GM19239 (cell line): ENCODE data around the gene GAK.

Source experiments
- DNase-seq: peaks from one replicate; pipeline ENCODE4 v3.0.0; 2011; ENCODE audit warnings: low spot score; ENCODE audit not compliant: insufficient read length
- FAIRE-seq: peaks from 2 replicates; lab custom pipeline; 2011; peaks lifted over from hg19 to GRCh38; lab: Jason Lieb, UNC

Gene GAK

DNA sequence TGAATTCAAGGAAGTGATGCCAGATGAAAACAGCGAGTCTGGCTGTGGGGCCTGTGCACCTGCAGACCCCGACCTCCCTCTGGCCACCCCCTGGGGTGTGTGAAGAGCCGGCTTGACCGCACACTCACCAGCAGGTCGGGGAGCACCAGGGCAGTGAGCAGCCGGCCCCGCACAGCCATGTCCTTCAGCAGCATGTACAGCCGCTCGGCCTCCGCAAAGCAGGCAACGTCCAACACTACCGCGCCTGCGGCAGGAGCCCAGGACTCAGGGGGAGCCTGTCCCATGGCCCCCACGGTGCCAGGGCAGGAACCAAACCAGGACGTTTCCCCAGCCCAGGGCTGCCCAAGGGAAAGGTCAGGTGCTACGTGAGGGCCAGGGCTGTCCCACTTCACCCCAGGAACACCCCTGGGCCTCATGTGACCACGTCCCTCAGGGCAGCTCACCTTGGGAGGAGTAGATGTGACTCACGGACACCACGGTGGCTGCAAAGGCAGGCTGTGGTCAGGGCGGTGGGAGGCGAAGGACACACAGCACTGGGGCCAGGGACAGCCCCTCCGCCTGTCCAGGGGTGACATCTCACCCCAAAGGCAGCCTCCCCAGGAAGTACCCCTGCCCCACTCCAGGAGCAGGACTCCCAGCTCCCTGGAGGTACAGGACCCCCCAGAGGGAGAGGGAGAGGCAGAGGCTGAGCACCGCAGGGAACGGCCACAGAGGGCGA is 33.1 kb upstream of the GAK start:
- no peak for DNase-seq
- FAIRE-seq = no peak

DNA sequence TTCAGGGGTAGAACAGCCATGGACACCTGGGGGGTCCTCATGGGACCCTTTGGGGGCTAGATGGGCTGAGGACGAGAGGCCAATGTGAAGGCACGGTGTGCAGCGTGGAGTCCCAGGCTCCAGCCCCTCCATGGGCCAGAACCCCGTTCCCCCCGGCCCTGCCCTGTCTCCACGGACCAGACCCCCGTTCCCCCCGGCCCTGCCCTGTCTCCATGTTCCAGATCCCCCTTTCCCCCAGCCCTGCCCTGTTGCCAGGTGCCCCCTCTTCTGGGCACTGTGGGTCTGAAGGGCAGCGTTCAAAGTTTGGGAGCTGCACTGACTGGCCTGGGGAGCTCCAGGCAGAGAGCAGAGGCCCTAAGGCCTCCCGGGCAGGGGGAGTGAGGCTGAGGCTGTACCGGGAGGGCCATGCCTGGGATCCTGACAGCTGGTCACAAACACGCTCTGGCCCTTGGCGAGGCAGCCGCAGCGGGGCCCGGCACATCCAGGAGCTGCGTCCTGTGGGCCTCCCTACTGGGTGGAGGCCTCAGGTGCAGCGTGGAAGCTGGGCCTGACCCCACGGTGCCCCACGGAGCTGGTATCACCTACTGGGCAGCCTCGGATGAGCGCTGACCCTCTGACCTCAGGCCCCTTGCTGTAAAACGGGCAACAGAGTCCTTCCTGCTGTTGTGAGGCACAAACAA is 32.4 kb upstream of the GAK start:
- FAIRE-seq = no peak
- DNase-seq = no peak

DNA sequence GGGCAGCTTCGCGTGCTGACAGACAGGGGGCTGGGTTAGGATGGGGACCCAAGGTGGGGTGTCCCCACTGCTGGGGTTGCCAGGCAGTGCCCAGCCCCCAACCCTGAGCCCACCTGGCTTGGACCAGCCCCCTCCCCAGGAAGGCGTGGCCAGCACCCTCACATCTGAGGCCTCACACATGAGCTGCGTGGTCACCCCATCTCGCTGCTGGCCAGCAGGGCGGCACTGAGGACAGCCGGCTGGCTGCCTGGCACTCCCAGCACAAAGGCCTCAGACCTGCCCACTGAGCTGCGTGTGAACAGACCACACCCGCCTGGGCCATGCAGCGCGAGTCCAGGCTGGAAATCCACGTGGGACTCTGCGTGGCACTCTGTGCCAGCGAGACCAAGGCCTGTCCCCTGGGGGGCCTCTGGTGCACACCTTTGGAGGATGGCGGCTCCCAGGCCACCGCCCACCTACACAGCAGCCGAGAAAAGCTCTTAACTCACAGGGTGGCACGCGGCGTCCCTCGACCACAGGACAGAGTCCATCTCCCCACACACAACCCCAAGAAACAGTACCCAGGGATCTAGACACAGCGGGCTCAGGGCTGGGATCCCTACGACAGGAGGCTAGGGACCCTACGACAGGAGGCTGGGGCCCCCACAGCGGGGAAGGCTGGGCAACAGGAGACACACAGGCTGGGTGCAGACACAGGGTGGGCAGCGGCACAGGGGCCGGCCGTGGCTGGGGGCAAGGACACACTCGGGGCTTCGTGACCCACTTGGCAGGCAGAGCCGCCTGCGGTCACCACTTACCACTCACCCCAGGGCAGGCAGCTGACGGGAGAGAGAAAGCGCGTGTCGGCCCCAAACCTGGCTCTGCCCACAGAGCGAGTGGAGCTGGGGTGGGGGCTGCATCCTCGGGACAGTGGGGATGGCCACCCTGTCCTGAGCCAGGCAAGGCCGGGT is 31.4 kb upstream of the GAK start:
- no peak for FAIRE-seq
- no peak for DNase-seq

DNA sequence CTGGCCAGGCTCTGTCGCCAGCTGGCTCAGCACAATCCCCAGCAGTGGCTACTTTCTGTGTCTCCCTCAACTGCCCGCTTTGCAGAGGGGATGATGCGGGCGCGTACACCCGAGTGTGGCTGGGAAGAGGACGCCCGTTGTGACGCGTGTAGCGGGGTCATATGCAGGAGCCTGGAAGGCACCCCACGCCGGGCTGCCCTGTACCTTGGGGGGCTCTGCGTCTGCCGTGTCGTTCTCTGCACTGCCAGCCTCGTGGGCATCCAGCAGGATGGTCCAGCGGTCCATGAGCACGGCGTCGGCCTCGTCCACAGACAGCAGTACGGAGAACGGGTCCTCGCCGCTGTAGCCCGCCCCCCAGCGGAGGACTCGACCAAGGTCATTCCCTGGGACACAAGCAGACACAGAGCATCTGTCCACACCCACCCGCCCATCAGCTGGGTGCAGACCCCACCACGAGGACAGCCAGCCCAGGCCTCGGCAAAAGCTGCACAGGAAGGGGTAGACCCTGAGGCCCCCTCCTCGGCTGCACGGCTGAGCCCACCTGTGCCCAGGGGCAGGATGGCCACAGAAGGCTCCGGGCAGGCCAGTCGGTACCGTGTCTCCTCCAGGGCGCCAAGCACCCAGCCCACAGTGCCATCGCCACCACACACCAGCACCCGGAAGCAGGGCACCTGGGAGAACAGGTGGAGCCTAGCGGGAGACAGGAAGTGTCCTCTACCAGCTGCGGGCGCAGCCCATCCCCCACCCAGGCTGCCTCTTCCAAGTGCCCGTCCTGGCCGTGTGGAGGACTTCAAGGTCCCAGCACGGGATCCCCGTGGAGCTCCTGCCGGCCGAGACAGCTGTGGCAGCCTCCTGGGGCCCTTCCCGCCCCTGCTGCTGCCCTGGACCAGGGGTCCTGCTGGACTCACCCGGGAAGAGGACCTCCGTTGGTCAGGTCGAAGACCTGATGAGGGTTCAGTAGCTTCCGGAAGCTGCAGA is 30.4 kb upstream of the GAK start:
- DNase-seq = no peak
- FAIRE-seq = no peak

DNA sequence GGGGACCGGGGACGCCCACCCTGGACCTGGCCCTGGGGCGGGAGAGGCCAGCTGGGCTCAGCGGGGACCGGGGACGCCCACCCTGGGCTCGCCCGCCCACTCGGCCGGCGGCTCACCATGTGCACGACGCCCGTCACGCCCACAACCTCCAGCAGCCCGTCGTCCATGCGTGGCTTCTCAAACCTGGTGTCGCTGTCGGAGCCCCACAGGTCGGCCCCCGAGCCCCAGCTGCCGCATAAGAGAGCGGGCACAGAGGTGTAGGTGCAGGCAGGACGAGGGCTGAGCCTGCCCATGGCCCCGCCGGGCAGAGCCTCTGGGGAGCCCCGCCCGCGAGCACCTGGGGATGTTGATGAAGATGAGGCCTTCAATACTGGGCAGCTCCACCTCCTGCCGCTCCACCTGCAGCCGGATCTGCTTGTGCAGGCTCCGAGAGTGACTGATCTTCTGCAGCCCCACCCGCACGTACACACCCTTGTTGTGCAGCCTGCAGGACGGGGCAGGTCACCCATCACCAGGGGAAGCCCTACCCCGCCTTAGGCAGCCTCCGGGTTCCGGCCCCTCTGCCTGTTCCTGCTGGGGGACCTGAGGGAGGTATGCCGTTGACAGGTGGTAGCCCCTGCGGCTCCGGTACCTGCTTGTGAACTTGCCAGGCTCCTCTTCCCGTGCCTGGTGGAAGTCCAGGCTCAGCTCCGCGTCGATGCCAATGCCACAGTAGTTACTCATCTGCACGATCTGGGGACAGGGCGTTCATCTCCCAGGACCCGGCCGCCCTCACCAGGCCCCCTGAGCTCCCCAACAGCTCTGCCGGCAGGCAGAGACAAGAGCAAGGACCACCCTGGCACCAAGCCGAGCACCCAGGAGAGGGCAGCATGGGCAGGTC is 29.5 kb upstream of the GAK start:
- FAIRE-seq (no peak), DNase-seq (no peak)

DNA sequence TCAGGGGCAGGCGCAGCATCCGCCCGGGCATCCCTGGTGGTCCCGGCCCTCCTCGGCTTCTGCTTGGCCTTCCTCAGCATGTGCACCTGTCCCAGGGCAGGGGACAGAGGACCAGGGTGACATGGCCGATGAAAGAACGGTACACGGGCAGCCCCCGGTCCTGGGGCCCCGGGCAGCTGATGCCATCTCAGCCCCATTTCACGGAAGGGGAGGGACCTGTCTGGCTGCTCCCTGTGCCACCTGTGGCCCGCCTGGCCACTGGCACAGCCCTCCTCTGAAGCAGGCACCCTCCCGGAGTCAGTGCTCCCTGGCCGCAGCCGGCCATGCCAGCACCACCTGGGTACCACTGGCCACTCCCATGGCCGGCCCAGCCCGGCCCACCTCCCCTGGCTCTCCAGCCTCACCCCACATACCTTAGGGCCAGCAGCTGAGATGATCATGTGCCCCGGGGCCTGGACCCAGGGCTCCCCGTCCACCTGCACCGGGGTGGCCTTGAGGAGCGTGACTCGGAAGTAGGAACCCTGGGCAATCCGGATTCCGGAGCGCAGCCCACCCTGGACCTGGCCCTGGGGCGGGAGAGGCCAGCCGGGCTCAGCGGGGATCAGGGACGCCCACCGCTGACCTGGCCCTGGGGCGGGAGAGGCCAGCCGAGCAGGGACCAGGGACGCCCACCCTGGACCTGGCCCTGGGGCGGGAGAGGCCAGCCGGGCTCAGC is 28.7 kb upstream of the GAK start:
- no peak for DNase-seq

DNA sequence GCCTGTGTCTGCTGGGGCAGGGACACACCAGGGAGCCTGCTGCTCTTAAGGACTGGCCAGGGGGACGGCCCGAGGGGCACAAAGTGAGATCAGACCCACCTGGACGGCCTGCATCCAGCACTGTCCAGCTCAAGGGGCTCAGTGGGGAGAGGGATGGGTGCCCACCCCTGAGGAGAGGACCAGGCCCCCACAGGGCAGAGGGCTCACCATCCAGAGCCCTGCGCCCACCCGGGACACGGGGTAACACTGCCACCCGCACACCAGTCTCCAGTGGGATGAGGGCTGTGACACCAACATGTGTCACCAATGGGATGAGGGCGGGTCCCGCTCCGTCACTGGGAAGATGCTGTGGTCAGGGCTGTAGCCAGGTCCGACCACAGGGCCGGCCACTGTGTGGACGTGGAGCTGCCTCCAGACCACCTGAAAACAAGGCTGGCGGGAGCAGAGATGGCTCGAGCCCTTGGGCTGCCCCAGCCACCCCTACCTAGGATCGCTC is 28.1 kb upstream of the GAK start:
- no peak for FAIRE-seq
- no peak for DNase-seq

More for the DNA sequence above, 28.7 kb upstream of the GAK start:
- no peak for FAIRE-seq

DNA sequence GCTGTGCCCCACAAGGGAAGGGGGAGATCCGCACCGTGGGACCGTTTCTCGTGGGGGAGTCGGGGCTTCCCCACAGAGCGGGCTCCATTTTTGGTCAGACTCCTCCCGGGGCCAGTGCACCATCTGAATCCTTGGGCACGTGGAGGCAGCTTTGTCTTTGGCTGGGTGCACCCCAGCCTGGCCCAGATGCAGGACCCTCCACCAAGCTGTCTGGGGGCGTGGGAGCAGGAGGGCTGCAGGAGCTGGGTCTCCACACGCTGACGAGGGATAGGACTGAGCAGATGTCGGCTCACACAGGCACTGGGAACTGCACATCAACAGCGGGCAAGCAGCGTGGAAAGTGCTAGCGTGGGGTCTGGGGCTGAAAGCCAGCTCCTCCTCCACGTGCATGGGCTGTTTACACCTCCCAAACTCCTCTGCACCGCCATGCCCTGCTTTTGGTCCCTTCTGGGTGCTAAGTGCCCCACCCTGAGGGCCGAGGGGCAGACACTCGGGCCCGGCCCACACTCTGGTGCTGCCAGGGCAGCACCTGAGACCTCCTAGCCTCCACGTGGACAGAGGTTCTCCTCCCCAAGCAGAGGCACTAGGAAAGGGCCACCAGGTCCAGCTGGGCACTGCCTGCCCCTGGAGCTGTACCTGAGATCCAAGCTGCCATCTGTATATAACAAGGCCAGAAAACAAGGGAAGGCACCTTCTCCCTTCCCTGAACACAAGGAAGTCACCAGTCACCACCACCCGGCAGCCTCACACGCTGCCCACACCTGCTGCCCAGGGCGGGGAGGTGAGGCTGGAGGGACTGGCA is 27.4 kb upstream of the GAK start:
- no peak for DNase-seq
- FAIRE-seq = no peak

DNA sequence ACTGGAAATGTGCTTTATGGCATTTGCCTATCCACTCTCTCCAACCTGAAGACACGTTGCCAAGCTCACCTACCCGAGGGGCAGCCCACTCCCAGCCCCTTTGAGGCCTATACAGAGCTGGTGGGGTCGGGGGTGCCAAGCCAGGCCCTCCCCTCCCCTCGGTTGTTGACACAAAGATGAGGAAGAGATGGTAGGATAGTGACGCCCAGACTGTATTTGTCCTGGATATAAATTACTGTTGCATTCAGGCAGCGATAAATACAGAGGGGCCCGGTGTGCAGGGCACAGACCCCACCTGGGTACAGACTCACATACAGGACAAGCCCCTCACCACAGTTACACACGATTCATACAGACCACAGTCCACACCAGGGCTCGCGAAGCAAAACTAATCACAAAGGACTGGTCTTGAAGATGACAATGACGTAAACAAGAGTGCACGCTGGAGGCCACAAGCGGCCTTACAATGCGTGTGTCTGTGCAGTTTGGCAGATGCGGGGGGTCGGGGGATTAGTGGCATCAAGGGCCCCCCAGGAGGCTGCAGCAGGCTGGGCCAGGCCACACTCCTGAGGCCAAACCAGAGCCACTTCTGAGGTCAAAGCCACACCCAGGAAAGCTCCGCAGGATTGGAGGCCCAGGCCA is 26.7 kb upstream of the GAK start:
- DNase-seq (no peak), FAIRE-seq (no peak)

DNA sequence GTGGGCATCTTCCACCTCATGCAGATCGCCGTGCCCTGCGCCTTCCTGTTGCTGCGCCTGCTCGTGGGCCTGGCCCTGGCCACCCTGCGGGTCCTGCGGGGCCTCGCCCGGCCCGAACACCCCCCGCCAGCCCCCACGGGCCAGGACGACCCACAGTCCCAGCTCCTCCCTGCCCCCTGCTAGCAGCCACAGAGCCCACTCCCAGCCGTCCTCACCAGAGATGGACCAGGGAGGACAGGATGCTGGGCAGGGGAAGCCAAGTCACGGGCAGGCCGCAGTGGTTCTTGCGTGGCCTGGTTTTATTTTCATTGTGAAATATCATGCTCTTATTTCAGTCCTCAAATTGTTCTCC is 26.2 kb upstream of the GAK start:
- FAIRE-seq (no peak), DNase-seq (no peak)

DNA sequence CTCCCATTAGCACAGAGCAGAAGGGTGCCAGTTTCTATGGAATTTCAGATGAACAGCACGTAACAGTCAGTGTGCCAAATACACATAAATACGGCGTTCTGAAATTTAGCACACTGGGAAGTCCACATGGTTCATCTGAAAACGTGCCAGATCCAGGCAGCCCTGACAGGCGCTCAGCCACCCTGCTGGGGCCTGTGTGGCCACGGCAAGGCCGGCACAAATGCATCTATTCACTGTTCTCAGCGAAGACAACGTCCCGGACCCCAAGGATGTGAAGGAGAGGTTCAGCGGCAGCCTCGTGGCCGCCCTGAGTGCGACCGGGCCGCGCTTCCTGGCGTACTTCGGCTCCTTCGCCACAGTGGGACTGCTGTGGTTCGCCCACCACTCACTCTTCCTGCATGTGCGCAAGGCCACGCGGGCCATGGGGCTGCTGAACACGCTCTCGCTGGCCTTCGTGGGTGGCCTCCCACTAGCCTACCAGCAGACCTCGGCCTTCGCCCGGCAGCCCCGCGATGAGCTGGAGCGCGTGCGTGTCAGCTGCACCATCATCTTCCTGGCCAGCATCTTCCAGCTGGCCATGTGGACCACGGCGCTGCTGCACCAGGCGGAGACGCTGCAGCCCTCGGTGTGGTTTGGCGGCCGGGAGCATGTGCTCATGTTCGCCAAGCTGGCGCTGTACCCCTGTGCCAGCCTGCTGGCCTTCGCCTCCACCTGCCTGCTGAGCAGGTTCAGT is 25.6 kb upstream of the GAK start:
- FAIRE-seq (no peak), DNase-seq (no peak)

DNA sequence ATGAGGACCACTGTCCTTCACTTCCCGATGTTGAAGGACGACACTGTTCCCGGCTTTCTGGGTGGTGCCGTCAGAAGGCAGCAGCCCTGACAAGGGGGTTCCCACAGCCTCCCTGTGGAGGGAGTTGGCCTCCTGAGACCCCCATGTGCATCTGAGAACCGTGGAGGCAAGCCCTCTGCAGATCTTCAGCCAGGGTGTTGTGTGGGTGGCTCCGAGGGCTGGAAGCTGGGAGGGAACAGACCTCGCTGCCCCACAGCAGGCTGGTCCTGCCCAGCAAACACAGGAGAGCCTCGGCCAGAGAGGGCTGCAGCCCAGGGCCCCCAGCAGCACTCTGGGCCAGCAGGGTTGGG is 25.1 kb upstream of the GAK start:
- no peak for DNase-seq
- FAIRE-seq = no peak

DNA sequence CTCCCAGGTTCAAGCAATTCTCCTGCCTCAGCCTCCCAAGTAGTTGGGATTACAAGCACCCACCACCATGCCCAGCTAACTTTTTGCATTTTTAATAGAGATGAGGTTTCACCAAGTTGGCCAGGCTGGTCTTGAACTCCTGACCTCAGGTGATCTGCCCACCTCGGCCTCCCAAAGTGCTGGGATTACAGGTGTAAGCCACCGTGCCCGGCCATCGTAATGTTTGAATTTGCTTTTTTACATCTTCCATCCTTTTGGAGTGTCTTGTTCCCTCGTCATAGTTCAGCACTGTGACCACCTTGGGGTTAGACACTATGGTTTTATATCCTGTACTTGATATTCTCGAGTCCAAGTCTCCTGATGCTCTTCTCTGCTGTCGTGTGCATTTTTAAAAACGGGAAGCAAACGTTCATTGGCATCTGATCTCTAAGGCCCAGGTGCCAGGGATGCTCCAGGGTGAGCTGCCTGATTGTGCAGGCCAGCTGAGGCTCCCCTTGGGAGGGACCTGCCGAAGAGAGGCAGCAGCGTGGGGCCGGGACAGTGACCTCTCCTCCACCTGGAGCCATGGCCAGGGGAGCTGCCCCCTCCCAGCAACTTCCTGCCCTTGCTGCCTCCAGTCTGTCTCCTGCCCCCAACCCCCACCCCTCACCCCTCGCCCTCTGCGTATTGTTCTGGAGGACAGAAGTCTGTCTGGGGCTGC is 24.6 kb upstream of the GAK start:
- DNase-seq (no peak), FAIRE-seq (no peak)

DNA sequence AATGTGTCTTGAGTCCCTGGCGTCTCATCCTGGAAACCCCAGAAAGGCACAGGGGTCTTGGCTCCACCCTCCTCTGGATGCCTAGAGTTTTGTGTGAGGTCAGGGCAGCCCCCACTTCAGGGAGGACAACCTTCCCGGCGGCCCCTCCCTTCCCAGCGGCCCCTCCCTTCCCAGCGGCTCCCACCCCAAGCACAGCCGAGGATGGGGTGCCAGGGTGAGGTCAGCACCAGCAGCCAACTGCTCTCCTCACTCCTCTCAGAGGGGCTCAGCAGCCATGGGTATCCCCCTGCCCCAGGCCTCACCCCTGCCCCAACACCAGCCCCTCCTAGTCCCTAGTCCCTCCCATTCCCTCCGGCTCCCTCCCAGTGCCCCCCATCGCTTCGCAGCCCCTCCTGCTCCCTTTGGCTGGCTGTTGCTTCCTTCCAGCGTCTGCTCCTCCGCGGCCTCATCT is 23.8 kb upstream of the GAK start:
- no peak for FAIRE-seq
- DNase-seq = no peak

DNA sequence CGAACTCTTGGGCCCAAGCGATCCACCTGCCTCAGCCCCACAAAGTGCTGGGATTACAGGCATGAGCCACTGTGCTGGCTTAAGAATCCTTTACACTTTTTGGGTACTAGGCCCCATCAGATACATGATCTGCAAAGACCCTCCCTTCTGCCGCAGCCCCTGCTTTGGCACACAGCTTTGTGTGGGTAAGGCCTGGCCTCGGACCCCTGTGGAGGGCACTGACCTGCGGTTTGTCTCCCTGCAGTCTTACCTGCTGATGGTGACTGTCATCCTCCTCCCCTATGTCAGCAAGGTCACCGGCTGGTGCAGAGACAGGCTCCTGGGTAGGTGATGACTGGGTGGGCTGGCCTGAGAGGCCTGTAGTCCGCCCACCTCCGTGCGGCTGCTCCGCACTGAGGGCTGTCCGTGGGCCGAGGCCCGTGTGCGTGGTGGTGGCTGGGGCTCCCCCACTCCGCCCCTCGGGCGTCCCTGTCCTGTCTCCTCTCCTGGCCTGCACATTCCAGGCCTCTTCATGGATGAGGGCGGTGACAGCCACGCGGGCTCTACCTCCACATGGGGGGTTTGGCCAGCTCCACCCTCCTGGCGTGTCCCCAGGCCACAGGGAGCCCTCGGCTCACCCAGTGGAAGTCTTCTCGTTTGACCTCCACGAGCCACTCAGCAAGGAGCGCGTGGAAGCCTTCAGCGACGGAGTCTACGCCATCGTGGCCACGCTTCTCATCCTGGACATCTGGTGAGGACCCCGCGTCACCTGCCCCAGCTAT is 23.2 kb upstream of the GAK start:
- no peak for FAIRE-seq
- DNase-seq = no peak
